CD14-positive monocyte (primary cell): ENCODE results near the gene AHCTF1. TPM values are rescaled to one million over a fixed set of nuclear protein-coding genes. Genes with fewer than 3 reads are reported as not detected.
A peak's percentile ranks its signal among the peaks of the same experiment; 100 is the strongest.

Experiments
- DNase-seq, 3 donors: peaks; one replicate each; pipeline ENCODE4 v3.0.0-alpha.2; 2011 to 2022
- H2AFZ ChIP-seq: 2 replicates; pipeline ENCODE4 v1.6.0; 2012; ENCODE audit warnings: mild to moderate bottlenecking, low read depth, low read length, inconsistent platforms; ENCODE audit not compliant: insufficient read depth, poor library complexity, severe bottlenecking
- H3K27ac ChIP-seq, 2 donors: 1 replicate in 1 of 2; 2 replicates in 1 of 2; pipeline ENCODE4 v1.5.1; 2012 to 2013; ENCODE audit warnings: low read length in 2 of 2, control low read depth in 1 of 2, inconsistent platforms in 1 of 2, low read depth in 1 of 2, mild to moderate bottlenecking in 1 of 2
- H3K27me3 ChIP-seq, 2 donors: one replicate each; pipeline versions ENCODE4 v1.6.0 to v1.6.1; 2011 to 2013; ENCODE audit warnings: low read length in 2 of 2; ENCODE audit not compliant: control insufficient read depth in 2 of 2, insufficient read depth in 2 of 2
- H3K36me3 ChIP-seq, 2 donors: replicated peaks in 1 of 2; 1 replicate in 1 of 2; 2 replicates in 1 of 2; pipeline versions ENCODE4 v1.5.1 to v1.6.1; 2012 to 2013; ENCODE audit warnings: low read length in 2 of 2, control low read depth in 1 of 2, inconsistent platforms in 1 of 2, mild to moderate bottlenecking in 1 of 2; ENCODE audit not compliant: insufficient read depth in 2 of 2, control insufficient read depth in 1 of 2
- H3K4me1 ChIP-seq, 2 donors: 1 replicate in 1 of 2; 2 replicates in 1 of 2; pipeline versions ENCODE4 v1.5.1 to v1.6.1; 2012 to 2013; ENCODE audit warnings: low read length in 2 of 2, control low read depth in 1 of 2, inconsistent platforms in 1 of 2, mild to moderate bottlenecking in 1 of 2, moderate library complexity in 1 of 2; ENCODE audit not compliant: insufficient read depth in 2 of 2, control insufficient read depth in 1 of 2
- H3K4me2 ChIP-seq: replicated peaks from 2 replicates; pipeline ENCODE3; 2012; ENCODE audit warnings: low read length, moderate library complexity, mild to moderate bottlenecking; ENCODE audit not compliant: poor library complexity, severe bottlenecking; ENCODE audit errors: extremely low read depth
- H3K4me3 ChIP-seq, 3 experiments: fragments of 200-600 bp in 1 of 3; sonication (generic) in 1 of 3; replicated peaks in 1 of 3; 1 replicate in 2 of 3; 2 replicates in 1 of 3; pipeline ENCODE4 v1.5.1; 2011 to 2013; ENCODE audit warnings: low read length in 3 of 3, mild to moderate bottlenecking in 3 of 3, control low read depth in 2 of 3, low read depth in 2 of 3, inconsistent platforms in 1 of 3, moderate library complexity in 1 of 3
- H3K79me2 ChIP-seq: 2 replicates; pipeline ENCODE4 v1.6.0; 2012; ENCODE audit warnings: mild to moderate bottlenecking, control low read depth, inconsistent platforms, low read length, moderate library complexity; ENCODE audit not compliant: insufficient read depth
- H3K9ac ChIP-seq: 2 replicates; pipeline ENCODE4 v1.6.0; 2017; ENCODE audit warnings: low read length, mild to moderate bottlenecking; ENCODE audit not compliant: insufficient read depth, poor library complexity, severe bottlenecking
- H3K9me3 ChIP-seq, 2 donors: replicated peaks in 1 of 2; 1 replicate in 1 of 2; 2 replicates in 1 of 2; pipeline versions ENCODE4 v1.5.1 to v1.6.1; 2012 to 2013; ENCODE audit warnings: low read length in 2 of 2, control low read depth in 1 of 2; ENCODE audit not compliant: control insufficient read depth in 1 of 2, insufficient read depth in 1 of 2
- H4K20me1 ChIP-seq: 2 replicates; pipeline ENCODE4 v1.6.0; 2012; ENCODE audit warnings: mild to moderate bottlenecking, low read length, control low read depth, moderate library complexity; ENCODE audit not compliant: insufficient read depth
- H3K27ac Mint-ChIP-seq, 7 donors: one replicate each; pipeline ENCODE4 v1.8.0; 2020; ENCODE audit warnings: mild to moderate bottlenecking in 7 of 7, mixed read lengths in 7 of 7, moderate library complexity in 6 of 7, inconsistent platforms in 2 of 7
- H3K27me3 Mint-ChIP-seq, 3 donors: one replicate each; pipeline ENCODE4 v1.8.0; 2021 to 2022; ENCODE audit warnings: low read depth in 3 of 3, mild to moderate bottlenecking in 3 of 3, mixed read lengths in 3 of 3, moderate library complexity in 3 of 3, inconsistent platforms in 1 of 3
- H3K36me3 Mint-ChIP-seq, 2 donors: one replicate each; pipeline ENCODE4 v1.8.0; 2020; ENCODE audit warnings: mixed read lengths in 2 of 2, inconsistent platforms in 1 of 2, mild to moderate bottlenecking in 1 of 2
- H3K4me1 Mint-ChIP-seq: one replicate; pipeline ENCODE4 v1.8.0; 2020; ENCODE audit warnings: mild to moderate bottlenecking, mixed read lengths
- H3K4me3 Mint-ChIP-seq, 2 donors: one replicate each; pipeline ENCODE4 v1.8.0; 2020; ENCODE audit warnings: mild to moderate bottlenecking in 2 of 2, mixed read lengths in 2 of 2, moderate library complexity in 1 of 2
- H3K9me3 Mint-ChIP-seq, 7 donors: one replicate each; pipeline ENCODE4 v1.8.0; 2020 to 2022; ENCODE audit warnings: mixed read lengths in 7 of 7, mild to moderate bottlenecking in 6 of 7, moderate library complexity in 6 of 7, inconsistent platforms in 2 of 7
- CTCF ChIP-seq: fragments of 200-600 bp; IDR thresholded peaks from one replicate; pipeline ENCODE4 v1.8.0; 2022; ENCODE audit warnings: antibody characterized with exemption, mild to moderate bottlenecking
- WGBS: methylation state at CpG from one replicate; pipeline ENCODE4 v1.1.5; 2013; ENCODE audit warnings: missing lambda C conversion rate; ENCODE audit not compliant: insufficient coverage; 5-methylcytosine and 5-hydroxymethylcytosine counted together
- intact Hi-C, 2 donors: fragments of 100-400 bp; cut with micrococcal nuclease; formaldehyde crosslinking; loops; one replicate each; pipeline versions ENCODE4 v1.15.0 to v1.15.1; 2023
- polyA plus RNA-seq, 3 donors: library from polyadenylated mRNA; depleted of rRNA in 1 of 3; unstranded in 2 of 3; stranded (reverse) in 1 of 3; fragments of 300-500 nt in 2 of 3; fragments of >200 nt in 1 of 3; fragmentation: Illumina TruSeq in 2 of 3; gene quantifications; 1 replicate in 2 of 3; 2 replicates in 1 of 3; pipeline ENCODE4 v1.2.3, GENCODE V29; 2012 to 2021

Gene AHCTF1
- polyA plus RNA-seq, 3 donors: 2.4 to 8.8 (median 5.4) TPM

- Histone ChIP-seq H3K4me3 (peak overlapping the region; percentile 13 to 59 (median 33)), H3K4me2 (peak overlapping the region; percentile 77), H2AFZ (peak overlapping the region; percentile 57), H4K20me1 (no peaks in the 10 kb centered on the region), H3K79me2 (no peaks in the 10 kb centered on the region), H3K9ac (peak overlapping the region; percentile 58), H3K36me3 (no peaks in the 10 kb centered on the region), H3K4me1 (peaks cover 42 to 45% of the 10 kb centered on the region in 2 donors), H3K27me3 (no peaks in the 10 kb centered on the region), H3K9me3 (peaks cover 0 to 7% of the 10 kb centered on the region in 2 donors), H3K27ac (peak overlapping the region; percentile 81 to 89)
- H3K4me1 Mint-ChIP-seq: peaks cover 49% of the 10 kb centered on the region
- DNase-seq: peak; percentile 81 to 90 (median 87)
- no CpG with 5 or more reads among the region's 1 CpG for WGBS
- peak overlapping the region; percentile 28 to 76 for H3K4me3 Mint-ChIP-seq
- H3K36me3 Mint-ChIP-seq: peaks cover 5 to 8% of the 10 kb centered on the region in 2 donors
- H3K27me3 Mint-ChIP-seq: peaks cover 0 to 2% (median 0%) of the 10 kb centered on the region in 3 donors
- intact Hi-C loops: loop anchor here in 1 of 2 donors (5.0 kb wide), 1 partner anchor 48 kb away; no protein-coding TSS in a partner anchor
- H3K27ac Mint-ChIP-seq: peak overlapping the region; percentile 94 to 99 (median 97)
- peak; percentile 19 for TF ChIP-seq CTCF
- H3K9me3 Mint-ChIP-seq: peaks cover 2 to 7% (median 4%) of the 10 kb centered on the region in 7 donors
Measured at GRCh38 chr1:246959944-246960693, 28.4 kb upstream of the AHCTF1 start.

GRCh38 chr1:246954126-246954525, 22.4 kb upstream of the AHCTF1 start:
- Mint-ChIP-seq H3K27me3 (no peaks in the 10 kb centered on the region), H3K4me3 (no peak overlapping the region), H3K9me3 (peaks cover 0 to 8% (median 0%) of the 10 kb centered on the region in 7 donors), H3K4me1 (peaks cover 7% of the 10 kb centered on the region), H3K36me3 (no peaks in the 10 kb centered on the region), H3K27ac (no peak overlapping the region)
- Histone ChIP-seq H3K4me1 (peaks cover 0 to 4% of the 10 kb centered on the region in 2 donors), H3K9ac (no peak overlapping the region), H3K27me3 (no peaks in the 10 kb centered on the region), H3K4me3 (no peak overlapping the region), H3K79me2 (no peaks in the 10 kb centered on the region), H3K4me2 (no peak overlapping the region), H3K36me3 (no peaks in the 10 kb centered on the region), H3K9me3 (no peaks in the 10 kb centered on the region), H4K20me1 (no peaks in the 10 kb centered on the region), H2AFZ (no peak overlapping the region), H3K27ac (no peak overlapping the region)
- DNase-seq: no peak
- WGBS: 100% methylated on average over 1 of the region's 4 CpGs
- no peak for TF ChIP-seq CTCF
- intact Hi-C loops: no loop called here
